ENCODE measurements around the gene COL28A1.

The COL28A1 gene

GRCh38 chr7:7421826-7422225 lies 113.8 kb downstream of the COL28A1 start:
- no peak for TF ChIP-seq FOXP2 (optimal IDR thresholded peaks at IDR 0.05; ENCODE audit: control extremely low read depth, extremely low read length, insufficient read depth)
- TF ChIP-seq POLR2AphosphoS5 (IDR thresholded peaks at IDR 0.05; ENCODE audit: borderline replicate concordance, low read depth, low read length) = no peak
- TF ChIP-seq EZH2 (IDR thresholded peaks at IDR 0.05) = no peak
- H3K9ac ChIP-seq (ENCODE audit: insufficient read length) = no peak overlapping the region
- H3K4me3 ChIP-seq = no peak overlapping the region
- no peak for DNase-seq (ENCODE audit: low read depth, low spot score)
- H3K36me3 ChIP-seq (ENCODE audit: insufficient read depth, low read length) = no peaks in the 10 kb centered on the region
- H3K27ac ChIP-seq = no peak overlapping the region
- no peaks in the 10 kb centered on the region for H3K9me3 ChIP-seq (ENCODE audit: low read depth, low read length)

GRCh38 chr7:7418997-7419396 lies 116.7 kb downstream of the COL28A1 start:
- H3K9ac ChIP-seq (ENCODE audit: insufficient read length) = no peak overlapping the region
- no peaks in the 10 kb centered on the region for H3K9me3 ChIP-seq (ENCODE audit: low read depth, low read length)
- DNase-seq (ENCODE audit: low read depth, low spot score) = no peak
- H3K27ac ChIP-seq = no peak overlapping the region
- no peaks in the 10 kb centered on the region for H3K36me3 ChIP-seq (ENCODE audit: insufficient read depth, low read length)
- TF ChIP-seq EZH2 (IDR thresholded peaks at IDR 0.05) (no peak), POLR2AphosphoS5 (IDR thresholded peaks at IDR 0.05; ENCODE audit: borderline replicate concordance, low read depth, low read length) (no peak), FOXP2 (optimal IDR thresholded peaks at IDR 0.05; ENCODE audit: control extremely low read depth, extremely low read length, insufficient read depth) (no peak)
- H3K4me3 ChIP-seq = no peak overlapping the region

- H3K9me3 ChIP-seq (ENCODE audit: low read depth, low read length) = no peaks in the 10 kb centered on the region
- H3K9ac ChIP-seq (ENCODE audit: insufficient read length) = no peak overlapping the region
- H3K4me3 ChIP-seq = no peak overlapping the region
- no peaks in the 10 kb centered on the region for H3K36me3 ChIP-seq (ENCODE audit: insufficient read depth, low read length)
- no peak overlapping the region for H3K27ac ChIP-seq
- TF ChIP-seq FOXP2 (optimal IDR thresholded peaks at IDR 0.05; ENCODE audit: control extremely low read depth, extremely low read length, insufficient read depth) = no peak
- no peak for TF ChIP-seq EZH2 (IDR thresholded peaks at IDR 0.05)
- TF ChIP-seq POLR2AphosphoS5 (IDR thresholded peaks at IDR 0.05; ENCODE audit: borderline replicate concordance, low read depth, low read length) = no peak
- no peak for DNase-seq (ENCODE audit: low read depth, low spot score)
These were observed 117.8 kb downstream of the COL28A1 start for GRCh38 chr7:7417851-7418250.

GRCh38 chr7:7417414-7417813 lies 118.3 kb downstream of the COL28A1 start:
- no peak overlapping the region for H3K27ac ChIP-seq
- no peaks in the 10 kb centered on the region for H3K9me3 ChIP-seq (ENCODE audit: low read depth, low read length)
- TF ChIP-seq FOXP2 (optimal IDR thresholded peaks at IDR 0.05; ENCODE audit: control extremely low read depth, extremely low read length, insufficient read depth) = no peak
- TF ChIP-seq EZH2 (IDR thresholded peaks at IDR 0.05) = no peak
- TF ChIP-seq POLR2AphosphoS5 (IDR thresholded peaks at IDR 0.05; ENCODE audit: borderline replicate concordance, low read depth, low read length) = no peak
- DNase-seq (ENCODE audit: low read depth, low spot score) = no peak
- H3K4me3 ChIP-seq = no peak overlapping the region
- H3K36me3 ChIP-seq (ENCODE audit: insufficient read depth, low read length) = no peaks in the 10 kb centered on the region
- no peak overlapping the region for H3K9ac ChIP-seq (ENCODE audit: insufficient read length)

GRCh38 chr7:7416031-7416858 lies 119.4 kb downstream of the COL28A1 start:
- no peak overlapping the region for H3K9ac ChIP-seq (ENCODE audit: insufficient read length)

GRCh38 chr7:7414791-7415603 lies 120.7 kb downstream of the COL28A1 start:
- DNase-seq (ENCODE audit: low read depth, low spot score) = no peak
- Histone ChIP-seq H3K36me3 (ENCODE audit: insufficient read depth, low read length) (no peaks in the 10 kb centered on the region), H3K27ac (no peak overlapping the region), H3K4me3 (no peak overlapping the region), H3K9me3 (ENCODE audit: low read depth, low read length) (no peaks in the 10 kb centered on the region), H3K9ac (ENCODE audit: insufficient read length) (no peak overlapping the region)
- TF ChIP-seq FOXP2 (optimal IDR thresholded peaks at IDR 0.05; ENCODE audit: control extremely low read depth, extremely low read length, insufficient read depth) = no peak
- no peak for TF ChIP-seq POLR2AphosphoS5 (IDR thresholded peaks at IDR 0.05; ENCODE audit: borderline replicate concordance, low read depth, low read length)
- TF ChIP-seq EZH2 (IDR thresholded peaks at IDR 0.05) = no peak

More at GRCh38 chr7:7416031-7416858, 119.4 kb downstream of the COL28A1 start:
- H3K9me3 ChIP-seq (ENCODE audit: low read depth, low read length) = no peaks in the 10 kb centered on the region
- no peak overlapping the region for H3K27ac ChIP-seq
- DNase-seq (ENCODE audit: low read depth, low spot score) = no peak
- H3K4me3 ChIP-seq = no peak overlapping the region
- no peak for TF ChIP-seq FOXP2 (optimal IDR thresholded peaks at IDR 0.05; ENCODE audit: control extremely low read depth, extremely low read length, insufficient read depth)
- TF ChIP-seq POLR2AphosphoS5 (IDR thresholded peaks at IDR 0.05; ENCODE audit: borderline replicate concordance, low read depth, low read length) = no peak
- no peak for TF ChIP-seq EZH2 (IDR thresholded peaks at IDR 0.05)
- no peaks in the 10 kb centered on the region for H3K36me3 ChIP-seq (ENCODE audit: insufficient read depth, low read length)

- Histone ChIP-seq H3K36me3 (ENCODE audit: insufficient read depth, low read length) (no peaks in the 10 kb centered on the region), H3K27ac (no peak overlapping the region), H3K9ac (ENCODE audit: insufficient read length) (no peak overlapping the region), H3K9me3 (ENCODE audit: low read depth, low read length) (no peaks in the 10 kb centered on the region), H3K4me3 (no peak overlapping the region)
- no peak for DNase-seq (ENCODE audit: low read depth, low spot score)
- TF ChIP-seq FOXP2 (optimal IDR thresholded peaks at IDR 0.05; ENCODE audit: control extremely low read depth, extremely low read length, insufficient read depth) = no peak
These were observed 127.5 kb downstream of the COL28A1 start for GRCh38 chr7:7408001-7408770.

- H3K27ac ChIP-seq = no peak overlapping the region
- no peak for TF ChIP-seq POLR2AphosphoS5 (IDR thresholded peaks at IDR 0.05; ENCODE audit: borderline replicate concordance, low read depth, low read length)
- TF ChIP-seq FOXP2 (optimal IDR thresholded peaks at IDR 0.05; ENCODE audit: control extremely low read depth, extremely low read length, insufficient read depth) = no peak
- no peak for TF ChIP-seq EZH2 (IDR thresholded peaks at IDR 0.05)
- no peaks in the 10 kb centered on the region for H3K9me3 ChIP-seq (ENCODE audit: low read depth, low read length)
- no peaks in the 10 kb centered on the region for H3K36me3 ChIP-seq (ENCODE audit: insufficient read depth, low read length)
- H3K4me3 ChIP-seq = no peak overlapping the region
- no peak for DNase-seq (ENCODE audit: low read depth, low spot score)
- no peak overlapping the region for H3K9ac ChIP-seq (ENCODE audit: insufficient read length)
These were observed 130.2 kb downstream of the COL28A1 start for GRCh38 chr7:7405461-7405860.

Data from SK-N-MC (cell line).